ENCODE measurements around the gene TELO2. TPM values are rescaled to one million over a fixed set of nuclear protein-coding genes. Genes with fewer than 3 reads are reported as not detected.

The TELO2 gene
- total and polyA plus RNA-seq, 9 donors = 0.27 to 36.8 (median 31.7) TPM

- Histone ChIP-seq H3K4me1 (ENCODE audit: insufficient read depth) (peaks cover 6% of the 10 kb centered on the region), H3K27me3 (no peaks in the 10 kb centered on the region), H3K9me3 (no peaks in the 10 kb centered on the region), H3K4me3 (peak overlapping the region; percentile 66), H3K27ac (no peak overlapping the region), H3K36me3 (no peaks in the 10 kb centered on the region)
- WGBS, 3 donors = 10 to 18% (median 17%) methylated on average over 23 to 25 of the region's 25 CpGs
- DNase-seq = peak in 2 of 5 donors; percentile 43 to 69
- intact Hi-C loops (cut with DNase I) = loop anchor here in 1 of 4 donors (10.0 kb wide), 1 partner anchor 69 kb away; the partner anchor contains the start of gene UQCC4
- peak in 1 of 3 donors; percentile 18 for TF ChIP-seq CTCF (IDR thresholded peaks at IDR 0.05)
- TF ChIP-seq POLR2A (IDR thresholded peaks at IDR 0.05) = no peak
Observed at GRCh38 chr16:1494129-1494640, 1.0 kb downstream of the TELO2 start.

DNA sequence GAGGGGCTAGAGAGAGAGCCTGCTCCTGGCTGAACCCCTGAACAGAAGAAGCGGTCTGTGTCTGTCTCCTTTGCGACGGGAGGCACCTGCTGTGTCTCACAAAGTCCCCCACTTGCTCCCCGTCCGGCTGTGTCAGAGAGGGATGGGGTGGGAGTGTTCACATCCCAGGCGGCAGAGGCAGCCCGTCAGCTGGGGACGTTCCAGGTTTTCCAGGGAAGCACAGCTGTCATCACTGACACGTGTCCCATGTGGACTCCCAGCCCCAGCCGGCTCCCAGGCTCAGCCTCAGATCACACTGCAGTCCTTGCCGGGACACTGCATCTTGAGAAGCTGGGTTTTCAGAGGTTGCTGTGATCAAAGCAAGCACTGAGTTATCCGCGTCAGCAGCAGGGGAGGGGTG lies 1.6 kb downstream of the TELO2 start:
- no peak overlapping the region for H3K4me3 ChIP-seq
- H3K9me3 ChIP-seq = no peaks in the 10 kb centered on the region
- H3K36me3 ChIP-seq = no peaks in the 10 kb centered on the region
- no peak for DNase-seq
- TF ChIP-seq CTCF (IDR thresholded peaks at IDR 0.05) (no peak), POLR2A (IDR thresholded peaks at IDR 0.05) (no peak), EP300 (IDR thresholded peaks at IDR 0.05) (no peak)
- WGBS, 3 donors = 44 to 57% (median 51%) methylated on average over 10 to 13 of the region's 13 CpGs
- peaks cover 6% of the 10 kb centered on the region for H3K4me1 ChIP-seq (ENCODE audit: insufficient read depth)
- intact Hi-C loops (cut with DNase I) = loop anchor here in 1 of 4 donors (10.0 kb wide), 1 partner anchor 70 kb away; the partner anchor contains the start of gene UQCC4
- H3K27me3 ChIP-seq = no peaks in the 10 kb centered on the region
- H3K27ac ChIP-seq = no peak overlapping the region

GRCh38 chr16:1495211-1495888 lies 2.2 kb downstream of the TELO2 start:
- 89 to 92% (median 91%) methylated on average over 39 of the region's 39 CpGs for WGBS, 3 donors

DNA sequence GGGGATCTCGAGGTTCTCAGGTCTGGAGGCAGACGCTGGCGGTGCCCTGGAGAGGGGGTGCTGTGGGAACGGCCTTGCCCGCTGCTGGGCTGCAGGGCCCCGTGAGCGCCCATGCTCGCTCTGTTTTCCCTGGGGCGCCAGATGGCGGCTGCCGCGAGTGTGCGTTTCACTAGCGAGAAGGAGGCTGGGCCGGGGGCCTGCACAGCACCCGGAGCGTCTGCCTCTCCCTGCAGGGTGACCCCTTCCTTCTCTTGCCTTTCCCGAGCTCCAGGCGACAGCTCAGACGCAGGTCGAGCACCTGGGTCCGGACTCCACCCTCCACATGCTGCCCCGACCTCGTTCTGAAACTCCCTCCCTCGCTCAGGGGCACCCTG lies 2.7 kb downstream of the TELO2 start:
- no peak for DNase-seq
- no peak overlapping the region for H3K4me3 ChIP-seq
- H3K27ac ChIP-seq = no peak overlapping the region
- WGBS, 3 donors = 83 to 88% (median 85%) methylated on average over 25 of the region's 25 CpGs
- H3K9me3 ChIP-seq = no peaks in the 10 kb centered on the region
- H3K4me1 ChIP-seq (ENCODE audit: insufficient read depth) = peaks cover 6% of the 10 kb centered on the region
- TF ChIP-seq EP300 (IDR thresholded peaks at IDR 0.05) (no peak), POLR2A (IDR thresholded peaks at IDR 0.05) (no peak), CTCF (IDR thresholded peaks at IDR 0.05) (no peak)
- no peaks in the 10 kb centered on the region for H3K27me3 ChIP-seq
- intact Hi-C loops (cut with DNase I) = loop anchor here in 1 of 4 donors (10.0 kb wide), 1 partner anchor 71 kb away; the partner anchor contains the start of gene UQCC4
- H3K36me3 ChIP-seq = no peaks in the 10 kb centered on the region

More at GRCh38 chr16:1495211-1495888, 2.2 kb downstream of the TELO2 start:
- Histone ChIP-seq H3K9me3 (no peaks in the 10 kb centered on the region), H3K4me3 (no peak overlapping the region), H3K4me1 (ENCODE audit: insufficient read depth) (peaks cover 6% of the 10 kb centered on the region), H3K36me3 (no peaks in the 10 kb centered on the region), H3K27ac (no peak overlapping the region), H3K27me3 (no peaks in the 10 kb centered on the region)
- intact Hi-C loops (cut with DNase I) = loop anchor here in 1 of 4 donors (10.0 kb wide), 1 partner anchor 71 kb away; the partner anchor contains the start of gene UQCC4
- no peak for DNase-seq
- TF ChIP-seq POLR2A (IDR thresholded peaks at IDR 0.05) = no peak
- no peak for TF ChIP-seq CTCF (IDR thresholded peaks at IDR 0.05)
- no peak for TF ChIP-seq EP300 (IDR thresholded peaks at IDR 0.05)
